GM19397 (cell line): ENCODE results near the gene CPNE4.
A peak's percentile ranks its signal among the peaks of the same experiment; 100 is the strongest.

Experiments used
- ATAC-seq: cut with Tn5 transposase; IDR thresholded peaks from one replicate; pipeline ENCODE4 v1.9.1; 2021; ENCODE audit warnings: mild to moderate bottlenecking, moderate library complexity; ENCODE audit not compliant: unreplicated experiment

The CPNE4 gene

DNA sequence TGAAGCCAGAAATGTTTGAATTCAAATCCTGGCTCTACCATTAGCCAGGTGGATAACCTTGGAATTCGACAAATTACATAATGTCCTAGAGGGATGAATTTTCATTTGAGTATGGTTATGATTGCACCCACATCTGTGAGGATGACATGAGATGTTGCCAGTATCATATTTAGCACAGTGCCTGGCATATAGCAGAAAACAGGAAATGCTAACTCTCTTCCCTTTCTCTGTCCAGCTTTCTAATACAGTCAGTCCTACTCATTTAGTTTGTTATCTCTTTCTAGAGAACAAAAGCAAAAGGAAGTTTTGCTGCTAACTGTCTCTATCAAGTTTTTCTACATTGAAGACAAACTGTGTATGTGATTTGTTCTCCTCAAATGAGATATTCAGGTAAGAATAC, 231.7 kb downstream of the CPNE4 start:
- no peak for ATAC-seq

DNA sequence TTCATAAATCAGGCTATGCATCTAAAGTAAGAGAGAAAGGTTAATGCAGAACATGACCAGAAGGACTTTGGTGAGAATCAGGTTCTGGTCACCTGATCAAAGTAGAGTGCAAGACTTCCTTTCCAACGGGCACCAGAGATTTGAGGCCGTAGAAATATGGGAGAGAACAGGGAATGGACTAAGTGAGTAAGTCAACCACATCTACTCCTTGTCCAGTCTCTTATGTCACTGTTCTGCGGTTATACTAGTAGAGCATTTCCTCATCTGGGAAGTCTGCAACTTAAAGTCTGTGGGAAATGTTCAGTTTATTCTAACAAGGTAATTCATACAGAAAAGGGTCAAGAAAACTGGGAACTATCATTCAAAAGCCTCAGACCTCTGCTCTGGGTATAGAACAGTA, 232.8 kb downstream of the CPNE4 start:
- ATAC-seq: no peak

DNA sequence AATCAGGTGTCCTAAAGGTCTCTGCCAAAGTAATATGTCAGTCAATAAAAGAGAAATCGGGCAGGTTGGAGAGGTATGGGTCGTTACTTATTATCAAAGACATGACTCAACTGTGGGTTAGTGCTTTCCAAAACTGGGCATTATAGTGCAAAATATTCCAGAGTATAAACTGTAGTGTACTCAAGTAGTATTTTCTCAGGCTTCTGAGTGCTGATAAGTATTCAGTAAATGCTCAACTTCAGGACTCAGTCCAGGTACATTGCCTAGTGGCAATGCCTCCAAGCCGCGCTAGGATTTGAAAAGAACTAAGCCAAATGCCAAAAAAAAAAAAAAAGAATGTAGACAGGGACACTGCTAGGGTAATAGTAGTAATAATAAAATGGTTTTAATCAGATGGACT, 233.2 kb downstream of the CPNE4 start:
- ATAC-seq: no peak

DNA sequence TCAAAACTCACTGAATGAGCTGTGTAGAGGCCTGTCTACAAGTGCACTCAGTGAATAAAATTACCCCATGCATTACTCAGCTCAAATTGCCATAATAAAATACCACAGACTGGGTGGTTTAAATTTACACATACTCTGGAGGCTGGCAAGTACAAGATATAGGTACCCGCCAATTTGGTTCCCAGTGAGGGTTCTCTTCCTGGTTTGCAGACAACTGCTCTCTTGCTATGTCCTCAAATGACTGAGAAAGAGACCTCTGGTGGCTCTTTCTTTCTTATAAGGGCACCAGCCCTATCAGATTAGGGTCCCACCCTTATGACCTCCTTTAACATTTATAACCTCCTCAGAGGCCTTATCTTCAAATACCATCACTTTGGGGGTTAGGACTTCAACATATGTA, 237.0 kb downstream of the CPNE4 start:
- no peak for ATAC-seq

DNA sequence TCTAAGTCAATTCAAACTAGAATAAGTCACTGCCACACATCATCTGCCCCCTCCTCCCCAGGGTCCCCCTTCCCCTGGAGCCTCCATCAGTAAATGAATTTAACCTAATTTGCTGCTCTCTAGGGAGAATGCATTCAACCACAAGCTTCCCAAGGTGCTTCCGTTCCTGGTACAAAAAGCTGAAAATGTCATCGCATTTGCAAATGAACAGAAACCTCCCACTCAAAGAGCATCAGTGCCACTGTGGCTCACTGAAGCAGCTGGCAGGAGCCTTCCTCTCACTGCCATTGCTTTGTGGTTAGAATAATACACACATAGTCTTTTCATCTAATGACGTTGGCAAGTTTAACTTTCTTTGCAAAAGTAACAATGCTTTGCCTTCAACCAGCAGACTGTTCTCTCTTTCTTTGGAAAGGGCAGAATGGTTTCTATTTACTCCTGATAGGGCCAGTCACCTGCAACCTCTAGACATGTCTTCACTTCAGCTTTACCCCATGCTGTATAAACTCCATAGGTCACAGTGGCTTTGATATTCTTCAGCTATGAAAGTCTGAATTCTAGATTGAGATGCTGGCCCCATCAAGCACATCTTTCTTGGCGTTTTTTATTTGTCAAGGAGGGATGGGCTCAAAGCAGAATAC, 238.1 kb downstream of the CPNE4 start:
- ATAC-seq: peak; percentile 66

DNA sequence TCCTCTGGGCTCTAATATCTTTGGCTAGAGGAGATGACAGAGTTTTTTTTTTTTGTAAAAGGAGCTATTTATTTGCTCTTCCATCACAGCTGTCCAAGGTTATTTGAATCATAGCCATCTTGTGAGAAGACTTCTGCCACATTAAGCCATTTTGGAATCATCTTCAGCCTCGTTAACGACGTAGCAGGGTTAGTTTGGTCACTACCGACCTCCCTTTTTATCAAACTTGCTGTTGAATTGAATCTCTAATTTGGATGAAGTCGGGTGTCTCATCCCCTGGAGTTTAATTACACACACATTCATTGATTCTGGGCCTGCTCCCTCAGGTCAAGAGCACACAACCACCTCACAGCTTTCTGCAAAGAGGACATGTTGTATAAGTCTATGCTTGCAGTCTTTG, 238.7 kb downstream of the CPNE4 start:
- no peak for ATAC-seq

DNA sequence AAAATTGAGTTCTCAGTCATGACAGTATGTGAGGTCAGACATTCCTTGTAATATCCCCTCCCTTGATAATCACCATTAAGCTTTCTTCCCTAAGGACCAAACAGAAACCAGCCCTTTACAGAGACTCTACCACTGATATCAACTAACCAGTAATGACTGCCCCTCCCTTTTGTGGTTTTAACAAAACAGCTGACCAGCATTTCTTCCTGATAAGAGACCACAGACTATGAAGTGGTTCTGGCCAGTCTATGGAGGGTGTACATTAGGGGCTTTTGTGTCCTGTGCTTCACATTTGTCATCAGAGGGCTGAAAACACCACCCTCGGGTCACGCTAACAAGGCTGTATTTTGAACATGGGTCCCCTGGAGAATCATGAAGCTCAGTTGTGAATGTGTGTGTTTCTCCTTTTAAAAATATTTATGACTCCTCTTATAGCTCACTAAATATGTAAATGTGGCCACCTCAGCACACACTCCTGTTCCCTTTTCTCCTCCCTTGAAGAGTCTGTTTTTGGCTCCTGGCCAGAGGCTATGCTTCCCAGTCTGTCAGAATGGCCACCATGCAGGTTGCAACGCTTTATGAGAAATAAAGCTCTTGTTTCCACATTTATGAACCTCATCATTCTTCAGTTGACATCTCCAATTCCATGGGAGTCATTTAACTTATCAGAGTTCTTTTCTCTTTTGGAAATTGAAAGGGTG, 239.3 kb downstream of the CPNE4 start:
- peak; percentile 47 for ATAC-seq

DNA sequence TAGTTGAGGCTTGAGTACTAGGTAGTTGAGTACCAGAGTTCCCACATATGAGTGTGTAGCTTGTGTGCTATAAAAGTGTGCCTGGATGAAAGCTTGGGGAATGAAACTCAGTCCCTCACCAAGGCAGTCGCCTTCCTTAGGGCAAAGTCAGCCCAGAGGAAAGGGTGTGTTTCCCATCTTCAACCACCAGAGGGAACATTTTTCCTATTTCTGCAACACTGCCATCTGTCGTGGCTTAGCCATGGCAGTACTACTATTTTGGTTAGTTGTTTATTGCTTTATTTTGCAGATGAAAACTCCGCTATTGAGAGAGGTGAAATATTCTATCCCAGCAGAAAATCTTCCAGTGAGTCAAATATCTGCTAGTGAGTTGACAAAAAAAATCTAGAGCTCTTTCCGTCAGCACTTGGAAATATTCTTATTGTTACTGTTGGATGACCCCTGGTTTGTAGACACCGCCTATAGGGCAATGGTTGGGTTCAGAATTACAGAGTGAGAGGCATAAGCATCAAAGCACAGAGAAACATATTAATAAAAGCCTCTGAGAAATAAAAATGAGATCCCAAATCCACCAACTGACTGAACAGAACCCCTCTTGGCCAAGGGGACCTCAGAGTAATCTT, 239.9 kb downstream of the CPNE4 start:
- peak; percentile 61 for ATAC-seq

DNA sequence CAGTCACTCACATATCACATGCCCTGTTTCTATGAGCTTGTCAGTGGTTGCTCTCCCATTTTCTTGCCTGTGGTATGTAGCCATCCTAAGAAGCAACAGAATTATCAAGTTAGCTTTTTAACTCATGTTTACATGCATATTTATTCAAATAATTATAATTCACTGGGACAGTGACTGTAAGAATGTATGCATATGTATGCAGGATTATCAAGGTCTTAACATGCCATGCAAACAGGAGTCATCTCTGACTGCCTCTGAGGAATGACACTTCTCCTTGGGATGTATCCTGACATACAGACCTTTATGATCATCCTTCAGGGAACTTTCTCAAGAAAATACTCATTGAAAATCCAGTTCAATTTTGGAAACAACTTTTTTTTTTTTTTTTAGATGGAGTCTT, 240.9 kb downstream of the CPNE4 start:
- ATAC-seq: no peak

DNA sequence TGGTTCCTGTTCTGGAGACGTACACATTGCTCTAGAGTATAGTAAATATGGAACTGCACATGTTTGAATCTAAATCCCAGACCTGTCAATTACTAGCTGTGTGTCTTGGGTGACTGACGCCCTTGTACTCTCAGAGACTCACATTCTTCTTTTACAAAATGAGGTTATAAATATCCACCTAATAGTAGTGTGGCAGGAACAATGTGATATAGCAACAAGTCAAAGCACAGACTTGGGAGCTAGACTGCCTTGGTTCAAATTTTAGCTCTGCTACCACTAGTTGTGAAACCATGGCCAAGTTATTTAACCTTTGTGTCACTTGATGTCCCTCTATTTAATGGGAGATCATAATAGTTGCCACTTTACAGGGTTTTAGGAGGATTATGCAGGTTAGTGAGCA, 245.6 kb downstream of the CPNE4 start:
- ATAC-seq: no peak

DNA sequence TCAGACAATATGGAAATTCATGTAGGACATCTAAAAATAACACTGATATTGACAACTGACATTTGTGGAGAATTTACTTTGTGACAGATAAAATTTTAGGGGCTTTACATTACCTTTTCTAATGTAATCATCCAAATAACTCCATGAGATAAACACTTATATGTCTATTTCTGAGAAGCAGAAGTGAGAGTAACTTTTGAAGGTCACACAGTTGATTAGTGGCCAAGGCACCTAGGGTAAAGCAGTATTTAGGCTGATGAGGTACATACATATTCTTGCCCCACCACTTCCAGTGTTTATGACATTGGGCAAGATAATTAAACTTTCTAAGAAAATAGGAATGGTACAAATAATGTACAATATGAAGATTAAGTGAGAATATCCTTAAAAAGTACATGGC, 248.4 kb downstream of the CPNE4 start:
- no peak for ATAC-seq

DNA sequence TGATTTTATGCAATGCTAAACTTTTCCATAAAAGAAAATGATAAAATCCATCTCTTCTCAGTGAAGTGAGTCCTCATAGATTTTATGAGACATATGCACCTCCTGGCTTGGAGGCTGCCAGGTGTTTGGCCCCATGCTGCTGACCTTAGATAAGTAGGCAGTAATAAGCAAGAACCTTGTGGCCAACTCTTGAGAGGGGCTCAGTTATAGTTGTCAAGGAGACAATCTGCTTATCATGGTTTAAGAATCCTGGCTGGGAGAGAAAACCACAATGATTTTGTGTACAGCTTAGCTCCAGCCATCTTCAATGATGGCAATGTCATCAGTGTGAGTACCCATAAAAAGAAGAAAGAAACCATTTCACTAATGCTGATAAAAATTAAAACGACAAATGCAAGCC, 252.1 kb downstream of the CPNE4 start:
- no peak for ATAC-seq

DNA sequence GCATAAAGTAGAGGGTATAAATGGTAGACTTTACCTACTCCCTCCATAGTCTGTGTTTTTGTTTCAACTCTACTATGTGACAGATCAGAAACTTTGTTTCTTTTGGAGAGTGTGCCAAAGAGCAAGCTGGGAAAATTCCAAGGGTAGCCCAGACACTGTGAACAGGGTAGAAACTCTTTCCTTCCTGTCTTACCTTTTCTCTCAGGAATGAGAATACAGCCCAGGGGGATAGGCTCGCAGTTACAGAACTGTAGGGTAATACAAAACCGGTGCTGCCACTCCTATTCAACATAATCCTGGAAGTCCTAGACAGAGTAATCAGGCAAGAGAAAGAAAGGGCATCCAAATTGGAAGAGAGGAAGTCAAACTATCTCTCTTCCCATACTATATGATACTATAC, 256.3 kb downstream of the CPNE4 start:
- ATAC-seq: no peak

DNA sequence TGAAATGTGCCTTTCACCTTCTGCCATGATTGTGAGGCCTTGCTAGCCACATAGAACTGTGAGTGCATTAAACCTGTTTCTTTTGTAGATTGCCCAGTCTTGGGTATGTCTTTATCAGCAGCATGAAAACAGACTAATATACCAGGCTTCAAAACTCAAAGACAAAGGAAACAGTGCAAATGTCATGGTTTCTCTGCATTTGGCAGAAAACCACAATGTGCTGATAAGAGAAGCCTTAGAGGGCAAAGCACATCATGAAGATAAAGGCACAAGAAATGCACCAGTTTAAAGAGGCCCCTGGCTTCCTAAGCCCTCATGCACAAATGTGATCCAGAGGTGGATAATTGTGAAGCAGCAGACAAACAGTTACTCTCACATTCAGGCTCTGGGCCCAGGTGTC, 259.2 kb downstream of the CPNE4 start:
- ATAC-seq: no peak

DNA sequence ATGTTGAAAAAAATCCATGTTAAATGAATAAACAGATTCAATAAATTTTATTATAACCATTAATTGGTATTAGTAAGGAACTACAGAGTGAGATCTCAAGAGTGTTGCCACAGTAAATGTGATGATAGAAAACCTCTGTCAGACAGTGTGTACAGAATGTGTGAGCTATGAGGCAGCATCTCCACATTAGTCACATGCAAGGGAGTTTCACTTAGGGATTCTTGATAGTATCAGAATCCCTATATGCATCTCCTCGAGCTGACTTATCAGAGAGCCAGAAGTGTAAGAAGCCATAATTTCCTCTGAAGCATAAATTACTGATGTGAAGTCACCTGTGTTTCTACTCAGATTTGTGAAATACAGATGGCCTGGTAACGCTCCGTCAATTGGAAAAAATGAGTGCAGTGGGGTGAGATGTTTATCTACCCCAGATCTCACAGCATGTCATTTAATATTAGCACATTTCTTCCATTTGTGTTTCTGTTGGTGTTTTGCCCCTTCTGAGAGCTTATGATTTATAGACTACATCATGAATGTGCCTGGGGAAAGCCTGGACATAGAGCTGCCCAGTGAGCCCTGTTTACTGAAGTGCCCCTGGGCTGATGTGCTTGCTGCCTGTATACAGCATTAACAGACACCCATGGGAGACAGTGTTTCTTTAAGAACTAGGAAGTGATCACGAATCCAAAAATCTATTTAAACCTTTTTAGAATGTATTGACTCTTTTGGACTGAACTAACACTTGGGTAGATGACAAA, 262.4 kb downstream of the CPNE4 start:
- no peak for ATAC-seq

DNA sequence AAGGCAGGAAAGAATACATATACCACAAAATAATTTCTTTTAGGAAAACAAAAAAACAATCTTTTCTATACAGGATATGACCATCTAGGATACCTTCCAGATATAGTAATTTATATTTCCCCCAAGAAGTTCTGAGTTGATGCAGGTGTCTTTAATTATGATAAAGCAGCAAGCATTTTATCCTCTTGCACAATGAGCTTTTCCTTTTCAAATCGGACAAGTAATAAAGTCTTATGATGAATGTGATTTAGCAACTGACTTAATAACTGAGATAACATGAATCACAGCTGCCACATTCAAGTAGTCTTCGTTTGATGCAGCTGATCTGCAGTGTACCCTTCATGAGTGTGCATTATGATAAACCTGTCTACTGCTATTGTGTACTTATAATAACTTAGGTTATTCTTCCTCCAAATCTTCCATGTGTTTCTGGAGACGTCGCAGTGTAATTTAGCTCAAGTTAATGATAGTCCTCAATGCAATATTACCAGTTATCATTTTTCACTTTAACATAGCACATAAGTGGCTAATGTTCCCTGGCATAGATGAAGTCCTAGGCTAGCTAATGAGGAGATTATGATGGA, 271.7 kb downstream of the CPNE4 start:
- no peak for ATAC-seq

DNA sequence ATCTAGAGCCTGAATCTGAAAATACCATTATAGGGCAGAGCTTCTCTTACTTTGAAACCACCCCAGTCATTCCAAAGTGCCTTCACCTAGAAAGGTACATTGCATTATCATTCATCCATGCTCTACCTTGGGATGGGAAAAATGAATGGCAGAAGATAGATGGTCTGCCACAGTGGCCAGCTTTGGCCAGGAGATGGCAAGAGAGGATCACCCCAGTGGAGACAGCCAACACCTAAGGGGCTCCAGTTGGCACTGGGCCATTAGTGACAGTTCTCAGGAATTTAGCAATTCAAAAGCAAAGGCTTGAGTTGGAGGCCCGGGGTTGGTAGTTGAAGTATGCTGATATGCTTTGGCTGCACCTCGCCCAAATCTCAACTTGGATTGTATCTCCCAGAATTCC, 278.4 kb downstream of the CPNE4 start:
- no peak for ATAC-seq

DNA sequence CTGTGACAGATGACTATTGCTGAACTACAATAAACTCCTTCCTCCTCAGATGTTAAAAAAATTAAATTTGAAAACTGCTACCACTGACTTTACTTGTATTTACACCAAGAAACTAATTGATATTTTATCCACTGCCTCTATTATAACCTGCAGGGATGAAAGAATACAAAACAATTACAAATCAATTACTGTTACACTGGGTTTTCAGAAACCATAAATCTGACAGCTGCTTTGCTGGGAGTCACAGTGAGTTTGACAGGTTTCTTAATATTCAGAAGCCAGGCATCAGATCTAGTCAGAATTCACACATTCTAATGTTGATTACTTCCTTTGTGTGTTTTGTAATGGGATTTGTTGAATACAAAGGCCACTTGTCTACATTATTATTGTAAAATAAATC, 279.4 kb downstream of the CPNE4 start:
- no peak for ATAC-seq

DNA sequence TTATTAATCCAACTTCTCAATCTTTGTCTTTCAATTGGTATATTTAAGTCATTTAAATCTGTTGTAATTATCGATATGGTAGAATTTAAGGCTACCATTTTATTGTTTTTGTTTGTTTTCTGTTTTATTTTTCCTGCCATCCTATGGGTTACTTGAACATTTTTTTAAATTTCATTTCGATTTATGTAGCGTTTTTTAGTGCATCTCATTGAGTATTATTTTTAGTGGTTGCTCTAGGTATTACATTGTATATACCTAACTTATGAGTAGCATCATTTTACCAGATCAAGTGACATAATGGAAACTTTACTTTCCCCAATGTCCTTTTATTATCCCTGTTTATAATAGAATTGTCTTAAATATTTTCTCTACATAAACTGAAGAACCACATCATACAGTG, 284.6 kb downstream of the CPNE4 start:
- no peak for ATAC-seq

DNA sequence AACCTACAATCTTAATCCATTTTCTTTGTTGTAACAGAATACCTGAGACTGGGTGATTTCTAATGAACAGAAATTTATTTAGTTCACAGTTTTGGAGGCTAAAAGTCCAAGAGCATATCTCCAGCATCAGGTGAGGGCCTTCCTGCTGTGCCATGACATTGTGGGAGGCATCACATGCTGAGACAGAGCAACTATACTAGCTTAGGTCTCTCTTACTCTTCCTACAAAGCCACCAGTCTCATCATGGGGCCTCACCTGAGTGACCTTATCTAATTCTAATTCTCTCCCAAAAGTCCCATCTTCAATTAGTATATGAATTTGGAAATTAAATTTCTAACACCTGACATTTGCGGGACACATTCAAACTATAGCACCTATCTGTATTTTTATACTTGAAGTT, 285.0 kb downstream of the CPNE4 start:
- ATAC-seq: no peak

DNA sequence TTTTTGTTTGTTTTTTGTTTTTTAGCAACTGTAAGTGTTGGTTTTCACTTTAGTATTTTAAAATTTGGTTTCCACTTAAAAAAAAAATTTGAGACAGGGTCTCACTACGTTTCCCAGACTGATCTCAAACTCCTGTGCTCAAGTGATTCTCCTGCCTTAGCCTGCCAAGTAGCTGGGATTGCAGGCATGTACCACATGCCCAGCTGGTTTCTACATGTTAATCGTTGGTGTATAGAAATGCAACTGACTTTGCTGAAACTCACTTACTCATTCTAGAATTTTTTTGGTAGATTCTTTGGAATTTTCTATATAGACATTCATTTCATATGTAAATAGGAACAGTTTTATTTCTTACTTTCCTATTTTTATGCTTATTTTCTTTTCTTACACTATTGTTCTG, 287.3 kb downstream of the CPNE4 start:
- no peak for ATAC-seq
